GM19324 (cell line): Measurements from ENCODE around the gene TNFSF13B.
"Not testable (repeated sequence)": the region's sequence is repeated elsewhere in the genome, so short reads cannot be mapped to it uniquely, and the experiment has no call there.

Experiments
- ATAC-seq: cut with Tn5 transposase; IDR thresholded peaks from one replicate; pipeline ENCODE4 v1.9.1; 2021; ENCODE audit warnings: mild to moderate bottlenecking, moderate library complexity; ENCODE audit not compliant: unreplicated experiment, low FRiP score

The TNFSF13B gene

DNA sequence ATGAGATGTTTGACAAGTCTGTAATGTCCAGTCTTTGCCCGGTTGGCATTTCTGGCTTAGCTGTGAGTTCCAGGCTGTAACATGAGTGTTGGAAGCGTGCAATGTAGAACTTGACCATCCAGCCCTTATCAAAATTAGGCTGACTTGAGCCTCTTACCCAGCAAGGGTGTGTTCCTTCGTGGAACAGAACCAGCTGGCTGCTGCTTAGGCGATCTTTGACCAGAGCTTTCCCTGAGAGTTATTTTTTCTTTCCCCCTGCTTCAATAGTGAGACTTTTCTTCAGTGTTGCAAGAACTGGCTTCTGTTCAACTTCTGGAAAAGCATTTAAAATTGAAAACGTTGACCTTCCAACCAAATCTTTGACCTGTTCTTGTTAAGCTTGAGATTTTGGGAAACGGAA lies 6.5 kb downstream of the TNFSF13B start:
- ATAC-seq: no peak

DNA sequence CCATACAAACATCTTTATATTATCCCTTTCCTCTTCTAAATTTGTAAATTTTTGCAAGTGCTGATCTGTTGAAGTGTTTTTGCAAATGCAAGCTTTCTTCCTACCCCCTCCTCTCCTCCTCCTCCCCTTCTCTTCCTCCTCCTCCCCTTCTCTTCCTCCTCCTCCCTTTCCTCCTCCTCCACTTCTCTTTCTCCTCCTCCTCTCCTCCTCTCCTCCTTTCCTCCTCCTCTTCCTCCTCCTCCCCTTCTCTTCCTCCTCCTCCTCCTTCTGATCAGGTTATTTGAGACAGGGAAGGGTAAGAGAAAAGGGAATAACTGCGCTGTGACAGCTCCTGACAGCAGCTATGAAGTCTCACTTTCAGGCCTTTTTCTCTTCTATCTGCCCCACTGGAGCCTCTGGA lies 8.9 kb downstream of the TNFSF13B start:
- no peak for ATAC-seq

DNA sequence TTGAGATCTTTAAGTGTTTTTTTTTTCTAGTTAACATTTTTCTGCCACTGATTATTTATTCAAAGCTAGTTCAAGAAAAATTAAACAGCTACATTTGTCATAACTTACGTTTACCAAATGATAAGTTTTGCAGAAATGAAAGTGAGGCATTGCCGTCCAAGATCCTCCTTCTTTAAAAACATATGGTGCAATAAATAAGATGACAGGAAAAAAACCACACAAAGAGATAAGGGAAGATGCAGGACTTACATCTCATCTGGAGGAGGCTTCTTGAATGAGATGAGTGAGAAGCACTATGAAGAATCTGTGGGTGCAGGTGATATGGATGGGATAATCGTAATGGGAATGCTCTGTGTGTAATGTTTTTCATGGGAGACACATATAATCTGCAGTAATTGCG lies 12.4 kb downstream of the TNFSF13B start:
- ATAC-seq: no peak

DNA sequence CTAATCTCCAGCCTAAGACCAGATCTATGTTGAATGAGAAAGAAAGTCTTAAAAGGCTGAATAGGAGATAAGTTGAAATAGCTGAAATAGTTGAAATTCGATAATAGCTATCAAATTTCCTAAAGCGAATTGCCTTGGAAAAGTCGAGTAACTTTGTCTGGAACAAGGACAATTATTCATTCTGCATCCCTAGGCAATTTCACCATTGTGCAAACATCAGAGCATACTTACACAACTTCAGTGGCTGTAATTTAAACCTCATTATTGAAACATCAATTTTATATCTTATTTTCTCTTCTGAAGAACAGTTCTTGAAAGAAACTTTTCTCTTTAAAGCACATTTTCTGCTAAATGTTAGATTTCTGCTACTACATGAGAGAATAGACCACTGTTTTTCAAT lies 13.6 kb downstream of the TNFSF13B start:
- ATAC-seq: no peak

DNA sequence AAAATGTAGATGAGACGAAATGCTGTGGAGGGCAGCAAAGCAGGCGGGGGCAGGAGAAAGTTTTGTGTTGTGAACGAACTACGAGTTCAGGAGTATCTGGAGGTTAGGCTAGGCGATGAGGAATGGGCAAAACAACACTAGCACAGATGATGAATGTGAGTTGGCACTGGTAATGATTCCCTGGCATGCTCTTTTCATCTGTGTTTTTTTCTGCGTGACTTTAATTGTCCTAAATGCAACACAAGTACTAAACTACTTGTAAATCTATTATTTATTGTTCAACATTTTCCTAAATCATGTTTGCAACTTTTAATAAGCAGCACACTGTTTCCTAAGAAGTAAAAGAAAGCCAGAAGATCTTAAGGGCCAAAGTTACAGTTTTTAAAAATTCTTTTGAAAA lies 19.2 kb downstream of the TNFSF13B start:
- no peak for ATAC-seq

DNA sequence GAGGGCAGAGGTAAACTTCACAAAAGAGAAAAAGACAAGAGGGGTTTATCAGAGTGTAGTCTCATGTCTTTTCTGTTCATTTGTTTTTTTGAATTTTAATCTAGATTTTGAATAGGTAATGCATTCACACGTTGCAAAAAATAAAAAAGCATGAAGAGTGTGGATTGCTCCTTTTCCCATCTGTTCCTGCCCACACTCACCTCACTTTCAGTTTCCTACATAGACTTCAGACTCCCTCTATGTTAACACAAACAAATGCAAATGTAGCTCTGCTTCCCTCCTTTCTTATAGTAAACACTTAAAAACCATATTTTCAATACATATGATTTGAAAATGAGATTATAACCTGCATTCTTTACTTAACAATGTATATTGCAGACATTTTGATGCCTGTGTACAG lies 20.3 kb downstream of the TNFSF13B start:
- ATAC-seq: no peak

DNA sequence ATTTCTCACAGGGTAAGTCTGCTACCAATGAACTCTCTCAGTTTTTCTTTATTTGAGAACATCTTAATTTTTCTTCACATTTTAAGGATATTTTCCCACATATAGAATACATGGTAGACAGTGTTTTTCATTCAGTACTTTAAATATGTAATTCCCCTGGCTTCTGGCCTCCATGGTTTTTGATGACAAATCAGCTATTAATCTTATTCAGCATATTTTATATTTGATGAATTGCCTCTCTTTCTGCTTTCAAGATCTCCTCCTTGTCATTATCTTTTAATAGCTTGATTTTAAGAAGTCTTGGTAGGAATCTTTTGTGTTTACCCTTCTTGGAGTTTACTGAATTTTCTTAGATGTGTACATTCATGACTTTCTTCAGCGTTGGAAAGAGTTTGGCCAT lies 27.6 kb downstream of the TNFSF13B start:
- no peak for ATAC-seq

DNA sequence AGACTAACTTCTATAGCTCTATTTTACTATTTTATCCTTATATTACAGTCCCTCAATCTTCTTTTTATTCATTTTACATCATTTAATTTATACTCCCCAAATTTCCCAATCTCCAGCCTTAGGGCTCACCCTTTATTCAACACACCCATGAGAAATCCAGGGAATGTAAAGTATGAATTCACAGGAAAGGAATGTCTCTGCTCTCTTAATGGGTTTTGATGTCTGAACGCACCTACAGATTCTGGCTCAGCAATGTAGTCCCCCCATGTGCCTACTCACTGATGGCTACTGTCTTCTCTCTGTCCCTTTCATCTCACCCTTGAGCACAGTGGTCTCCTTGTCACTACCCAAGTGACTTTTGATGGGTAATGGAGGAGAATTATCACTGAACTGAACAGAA lies 32.8 kb downstream of the TNFSF13B start:
- ATAC-seq: no peak

DNA sequence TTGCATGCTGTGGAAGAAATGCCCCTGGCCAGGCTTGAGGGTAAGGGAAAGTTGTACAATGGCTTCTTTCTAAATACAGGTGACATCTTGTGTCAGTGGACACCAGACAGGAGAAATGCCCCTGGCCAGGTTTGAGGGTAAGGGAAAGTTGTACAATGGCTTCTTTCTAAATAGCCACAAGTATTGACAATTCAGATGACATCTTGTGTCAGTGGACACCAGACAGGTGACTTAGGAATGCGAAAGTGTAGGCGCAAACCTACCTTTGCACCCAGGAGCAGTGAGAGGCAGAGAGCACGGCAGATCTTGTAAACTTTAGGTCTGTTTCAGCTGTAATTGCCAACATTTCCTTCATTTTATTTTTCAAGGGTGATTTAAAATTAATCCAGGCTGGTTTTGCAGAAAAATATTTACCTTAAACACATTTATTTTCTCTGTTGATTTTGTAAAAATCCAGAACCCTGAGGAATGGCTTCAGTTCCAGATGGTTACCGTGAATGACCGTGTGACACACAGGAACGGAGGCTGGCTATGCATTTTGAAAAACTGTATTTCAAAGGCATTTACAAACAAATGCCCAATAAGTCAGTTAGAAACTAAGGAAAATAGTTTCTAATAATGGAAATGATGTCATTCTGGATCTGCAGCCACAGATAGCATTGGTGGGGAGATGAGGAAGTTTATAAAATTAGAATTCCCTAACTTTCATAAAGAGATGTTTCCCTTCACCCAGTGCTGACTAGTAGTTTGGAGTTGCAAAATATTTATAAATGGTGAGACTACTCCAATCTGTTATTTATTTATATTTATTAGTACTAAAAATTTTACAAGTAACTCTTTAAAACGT lies 34.9 kb downstream of the TNFSF13B start:
- ATAC-seq: no peak

DNA sequence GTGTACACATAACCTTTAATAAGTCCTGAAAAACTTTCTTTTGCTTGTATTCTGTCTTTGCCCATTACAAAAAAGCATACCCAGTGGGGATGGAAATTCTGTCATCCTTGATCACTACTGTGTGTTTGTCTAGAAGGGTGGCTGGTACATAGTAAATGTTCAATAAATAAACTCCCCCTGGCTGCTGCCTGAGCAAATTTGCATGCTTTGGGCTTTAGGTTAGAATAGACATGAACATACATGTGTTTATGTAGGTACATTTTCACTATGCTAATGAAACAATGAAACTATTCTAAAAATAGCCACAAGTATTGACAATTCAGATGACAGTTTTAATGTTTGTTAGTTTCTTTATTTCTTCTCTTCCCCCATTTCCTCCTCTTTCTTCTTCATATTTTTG lies 36.1 kb downstream of the TNFSF13B start:
- ATAC-seq: peak; percentile 43

DNA sequence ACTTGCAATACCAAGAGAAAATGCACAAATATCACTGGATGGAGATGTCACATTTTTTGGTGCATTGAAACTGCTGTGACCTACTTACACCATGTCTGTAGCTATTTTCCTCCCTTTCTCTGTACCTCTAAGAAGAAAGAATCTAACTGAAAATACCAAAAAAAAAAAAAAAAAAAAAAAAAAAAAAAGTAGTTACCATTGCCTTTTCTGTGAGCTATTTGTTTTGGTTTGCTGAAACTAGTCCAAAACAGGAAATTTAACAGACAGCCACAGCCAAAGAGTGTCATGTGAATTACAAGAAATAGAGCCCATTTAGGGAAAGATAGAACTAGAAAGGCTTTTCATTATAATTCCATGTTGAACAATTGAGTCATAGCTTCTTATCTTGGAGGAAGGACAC lies 37.3 kb downstream of the TNFSF13B start:
- peak; percentile 46 for ATAC-seq

DNA sequence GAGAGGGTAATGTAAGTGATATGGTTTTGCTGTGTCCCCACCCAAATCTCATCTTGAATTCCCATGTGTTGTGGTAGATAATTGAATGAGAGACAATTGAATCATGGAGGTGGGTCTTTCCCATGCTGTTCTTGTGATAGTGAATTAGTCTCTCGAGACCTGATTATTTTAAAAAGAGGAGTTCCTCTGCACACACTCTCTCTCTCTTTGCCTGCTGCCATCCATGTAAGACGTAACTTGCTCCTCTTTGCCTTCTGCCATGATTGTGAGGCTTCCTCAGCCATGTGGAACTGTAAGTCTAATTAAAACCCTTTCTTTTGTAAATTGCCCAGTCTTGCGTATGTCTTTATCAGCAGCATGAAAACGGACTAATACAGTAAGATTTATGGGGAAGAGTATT lies 42.1 kb downstream of the TNFSF13B start:
- not testable (repeated sequence) for ATAC-seq

DNA sequence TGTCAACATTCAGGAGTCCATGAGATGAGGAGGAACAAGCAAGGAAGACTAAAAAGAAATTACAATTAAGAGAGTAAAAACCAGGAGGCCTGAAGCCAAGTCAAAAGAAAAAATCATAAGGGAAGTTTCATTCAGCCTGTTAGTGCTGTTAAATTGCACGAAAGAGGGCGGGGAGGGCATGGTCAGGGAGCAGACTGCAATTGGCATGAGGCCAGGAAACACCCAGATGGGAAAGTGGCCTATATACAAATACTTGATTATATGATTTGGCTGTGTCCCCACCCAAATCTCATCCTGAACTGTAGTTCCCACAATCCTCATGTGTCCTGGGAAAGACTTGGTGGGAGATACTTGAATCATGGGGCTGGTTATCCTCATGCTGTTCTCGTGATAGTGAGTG lies 43.9 kb downstream of the TNFSF13B start:
- ATAC-seq: no peak

DNA sequence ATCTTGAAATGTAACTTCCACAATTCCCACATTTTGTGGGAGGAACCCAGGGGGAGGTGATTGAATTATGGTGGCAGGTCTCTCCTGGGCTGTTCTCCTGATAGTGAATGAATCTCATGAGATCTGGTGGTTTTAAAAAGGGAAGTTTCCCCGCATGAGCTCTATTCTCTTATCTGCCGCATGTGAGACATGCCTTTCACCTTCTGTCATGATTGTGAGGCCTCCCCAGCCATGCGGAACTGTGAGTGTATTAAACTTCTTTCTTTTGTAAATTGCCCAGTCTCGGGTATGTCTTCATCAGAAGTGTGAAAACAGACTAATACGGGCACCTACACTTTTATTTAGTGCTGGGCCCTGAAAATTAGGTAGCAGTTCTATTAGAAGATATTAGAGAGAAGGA lies 45.8 kb downstream of the TNFSF13B start:
- ATAC-seq: peak; percentile 58

DNA sequence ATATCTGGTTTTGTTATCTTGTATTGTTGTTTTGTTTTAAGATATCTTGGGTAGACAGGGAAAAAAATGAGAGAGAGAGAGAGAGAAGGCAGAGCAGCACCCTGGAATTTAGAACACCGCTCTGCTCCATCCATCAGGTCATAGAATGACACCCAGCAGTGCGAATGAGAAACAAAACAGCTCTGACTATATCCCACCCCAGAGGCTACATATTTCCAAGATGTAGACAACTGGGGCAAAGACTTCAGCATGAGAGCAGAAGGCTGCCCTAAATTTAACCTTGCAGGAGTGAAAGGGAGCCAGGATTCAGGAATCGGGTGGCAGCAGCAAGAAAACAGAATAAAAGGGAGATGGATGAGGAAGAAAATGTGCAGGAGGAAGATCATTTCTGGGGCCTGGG lies 46.5 kb downstream of the TNFSF13B start:
- no peak for ATAC-seq

DNA sequence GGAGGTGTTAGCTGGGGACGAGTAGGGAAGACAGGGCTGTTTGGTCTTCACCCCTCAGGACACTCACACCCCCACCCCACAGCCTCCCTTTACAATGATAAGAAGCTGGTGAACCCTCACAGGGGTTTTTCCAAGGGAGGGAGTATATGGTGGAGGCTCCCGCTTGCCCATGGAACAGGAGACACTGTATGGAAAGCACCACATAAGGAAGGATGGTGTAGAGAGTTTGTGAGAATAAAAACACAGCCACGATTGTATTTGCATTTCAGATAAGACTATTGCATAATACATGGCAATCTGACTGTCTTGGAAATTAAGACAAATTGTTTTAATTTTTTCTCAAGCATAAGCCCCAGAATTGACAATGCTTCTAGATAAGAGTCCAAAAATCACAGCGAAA lies 46.9 kb downstream of the TNFSF13B start:
- no peak for ATAC-seq

DNA sequence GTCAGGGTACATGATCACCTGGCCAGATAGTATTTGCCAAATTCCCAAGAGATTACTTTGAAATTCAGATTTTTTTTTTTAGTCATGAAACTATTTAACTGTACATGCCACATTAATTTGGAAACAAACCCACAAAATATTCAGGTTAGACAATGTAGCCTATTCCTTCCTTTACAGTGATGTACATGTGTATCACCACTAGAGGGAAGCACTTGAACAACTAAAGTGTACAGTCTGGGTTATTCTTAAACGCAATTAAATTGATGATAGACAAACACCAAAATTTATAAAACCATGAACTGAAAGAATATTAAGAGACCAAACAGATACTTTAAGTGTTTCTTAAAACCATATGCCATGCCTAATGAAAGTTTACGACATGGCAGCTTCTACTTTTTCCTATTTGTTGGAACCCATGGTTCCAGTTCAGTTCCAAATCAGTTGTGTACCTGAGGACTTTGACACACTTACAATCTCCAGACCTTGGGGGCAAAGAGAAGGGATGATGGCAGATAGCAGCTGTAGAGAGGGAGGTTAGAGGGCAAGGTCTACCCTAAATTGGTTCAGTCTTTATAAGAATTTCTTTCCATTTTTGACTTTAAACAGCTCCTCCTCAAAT lies 52.8 kb downstream of the TNFSF13B start:
- ATAC-seq: peak; percentile 48

DNA sequence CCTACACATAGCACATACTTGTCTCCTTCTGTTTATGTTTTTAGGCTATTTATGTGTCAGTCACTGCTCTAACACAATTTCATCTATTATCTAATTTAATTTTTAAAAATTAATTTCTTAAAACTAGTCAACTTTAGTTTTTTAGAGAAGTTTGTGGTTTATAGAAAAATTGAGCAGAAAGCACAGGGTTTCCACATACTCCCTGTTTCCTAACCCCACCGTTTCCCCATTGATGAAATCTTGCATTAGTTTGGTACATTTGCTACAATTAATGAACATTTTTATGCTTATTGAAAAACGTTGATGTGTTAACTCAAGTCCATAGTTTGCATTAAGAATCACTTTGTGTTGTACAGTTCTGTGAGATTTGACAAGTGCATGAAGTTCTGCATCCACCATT lies 53.5 kb downstream of the TNFSF13B start:
- ATAC-seq: no peak

DNA sequence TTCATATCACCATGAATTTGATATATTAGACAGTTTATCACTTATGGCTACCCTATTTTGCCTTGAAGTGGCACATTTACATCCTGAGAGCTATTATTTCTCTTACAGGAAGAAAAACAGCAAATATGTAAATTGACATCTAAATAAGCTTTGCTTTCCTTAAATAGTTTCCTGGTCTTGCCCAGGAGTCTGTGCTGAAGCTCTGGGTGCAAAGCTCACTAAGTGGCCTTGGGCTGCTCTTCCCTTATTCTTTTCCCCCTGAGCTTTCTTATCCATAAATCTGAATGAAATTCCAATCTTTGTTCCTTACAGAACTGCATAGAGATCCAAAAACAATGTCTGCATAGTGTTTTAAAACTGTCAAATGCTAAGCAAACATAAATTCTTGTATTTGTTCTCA lies 56.3 kb downstream of the TNFSF13B start:
- no peak for ATAC-seq

DNA sequence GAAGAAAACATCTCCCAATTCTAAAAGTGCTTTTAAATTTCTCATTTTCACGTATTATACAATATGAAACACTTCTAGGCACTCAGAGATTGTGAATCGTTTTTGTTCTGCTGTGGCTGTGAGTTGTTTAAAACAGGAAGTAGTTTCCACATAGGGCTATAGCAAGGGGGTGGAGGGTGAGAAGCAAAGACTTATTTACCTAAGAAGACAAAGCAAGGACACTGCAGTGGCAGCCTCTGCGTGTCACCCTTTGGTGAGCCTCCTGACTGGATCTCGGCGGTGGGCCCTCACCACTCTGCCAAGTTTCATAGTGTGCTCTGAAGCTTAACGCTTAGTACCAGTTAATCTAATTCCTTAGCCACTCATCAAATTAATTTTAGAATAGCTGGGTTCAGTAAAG lies 56.8 kb downstream of the TNFSF13B start:
- ATAC-seq: peak; percentile 89

DNA sequence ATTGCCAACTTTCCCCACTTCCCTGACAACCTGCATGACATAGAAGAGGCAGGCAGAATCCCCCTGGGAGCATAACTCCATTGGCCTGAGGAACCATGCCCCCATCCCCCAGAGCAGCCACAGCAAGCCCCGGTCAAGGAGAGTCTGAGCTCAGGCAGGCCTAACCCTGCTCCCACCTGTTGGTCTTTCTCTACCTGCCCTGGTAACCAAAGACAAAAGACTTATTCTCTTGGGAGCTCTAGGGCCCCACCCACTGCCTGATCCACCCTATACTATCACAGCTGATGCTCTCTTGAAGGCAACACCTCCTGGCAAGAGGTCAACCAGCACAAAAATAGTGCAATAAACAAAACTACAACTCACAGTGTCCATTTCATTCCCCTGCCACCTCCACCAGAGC lies 59.3 kb downstream of the TNFSF13B start:
- ATAC-seq: no peak

DNA sequence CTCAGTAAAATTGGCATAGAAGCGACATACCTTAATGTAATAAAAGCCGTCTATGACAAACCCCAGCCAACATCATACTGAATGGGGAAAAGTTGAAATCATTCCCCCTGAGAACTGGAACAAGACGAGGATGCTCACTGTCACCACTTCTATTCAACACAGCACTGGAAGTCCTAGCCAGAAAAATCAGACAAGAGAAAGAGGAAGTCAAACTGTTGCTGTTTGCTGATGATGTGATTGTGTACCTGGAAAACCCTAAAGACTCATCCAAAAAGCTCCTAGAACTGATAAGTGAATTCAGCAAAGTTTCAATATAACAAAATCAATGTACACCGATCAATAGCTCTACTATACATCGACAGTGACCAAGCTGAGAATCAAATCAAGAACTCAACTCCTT lies 63.3 kb downstream of the TNFSF13B start:
- no peak for ATAC-seq
